HepG2 (cell line): ENCODE results near the gene MYORG. TPM values are rescaled to one million over a fixed set of nuclear protein-coding genes. Genes with fewer than 3 reads are reported as not detected.

Experiments used
- CENPT ChIP-seq: sonication (generic); formaldehyde crosslinking; IDR thresholded peaks from 2 replicates; pipeline ENCODE4 v1.8.0; 2022; ENCODE audit warnings: low read depth, mild to moderate bottlenecking, moderate library complexity, missing genetic modification reagents
- IKZF1 ChIP-seq: fragments of 450-650 bp; IDR thresholded peaks from 2 replicates; pipeline ENCODE4 v1.7.1; 2016
- JUNB ChIP-seq: sonication (generic); formaldehyde crosslinking; IDR thresholded peaks from 2 replicates; pipeline ENCODE4 v1.8.0; 2022; ENCODE audit warnings: missing genetic modification reagents, mild to moderate bottlenecking, borderline replicate concordance
- NFKBIZ ChIP-seq: IDR thresholded peaks from 2 replicates; pipeline ENCODE4 v1.6.1; 2018; ENCODE audit warnings: missing genetic modification reagents, missing compliant biosample characterization
- NR3C1 ChIP-seq: sonication (generic); formaldehyde crosslinking; IDR thresholded peaks from 2 replicates; pipeline ENCODE4 v1.4.0; 2020; ENCODE audit warnings: missing genetic modification reagents
- RBM39 ChIP-seq: fragments of 200-400 bp; formaldehyde crosslinking; IDR thresholded peaks from one replicate; pipeline ENCODE4 v1.6.1; 2018; ENCODE audit warnings: antibody characterized with exemption, mild to moderate bottlenecking, low read depth, low read length; ENCODE audit not compliant: poor library complexity, severe bottlenecking
- RNF2 ChIP-seq: fragments of 450-650 bp; conservative IDR thresholded peaks from 2 replicates; pipeline ENCODE4 v1.6.1; 2016; ENCODE audit warnings: low read depth
- ZIK1 ChIP-seq: sonication (generic); formaldehyde crosslinking; IDR thresholded peaks from 2 replicates; pipeline ENCODE4 v1.5.0; 2020; ENCODE audit warnings: mild to moderate bottlenecking, low read depth, missing genetic modification reagents, borderline replicate concordance
- ZNF343 ChIP-seq: sonication (generic); formaldehyde crosslinking; IDR thresholded peaks from 2 replicates; pipeline ENCODE4 v1.4.0; 2020; ENCODE audit warnings: mild to moderate bottlenecking, missing genetic modification reagents
- ZNF558 ChIP-seq: sonication (generic); formaldehyde crosslinking; IDR thresholded peaks from 2 replicates; pipeline ENCODE4 v1.9.0; 2022; ENCODE audit warnings: mild to moderate bottlenecking, missing genetic modification reagents, borderline replicate concordance
- ZNF567 ChIP-seq: sonication (generic); formaldehyde crosslinking; IDR thresholded peaks from 2 replicates; pipeline ENCODE4 v1.8.1; 2023; ENCODE audit warnings: mild to moderate bottlenecking, missing genetic modification reagents, borderline replicate concordance
- ZNF619 ChIP-seq: sonication (generic); formaldehyde crosslinking; IDR thresholded peaks from 2 replicates; pipeline ENCODE4 v1.4.0; 2020; ENCODE audit warnings: mild to moderate bottlenecking, missing genetic modification reagents
- ZNF768 ChIP-seq: sonication (generic); formaldehyde crosslinking; IDR thresholded peaks from 2 replicates; pipeline ENCODE4 v1.4.0; 2020; ENCODE audit warnings: missing genetic modification reagents
- polyA plus RNA-seq, 8 experiments: library from polyadenylated mRNA; depleted of rRNA in 3 of 8; stranded (reverse) in 7 of 8; unstranded in 1 of 8; fragments of >200 nt; fragmentation: Illumina TruSeq in 4 of 8; extraction: Trizol in 4 of 8; gene quantifications; 2 replicates each; pipeline versions ENCODE4 v1.2.1 to v1.2.3, GENCODE V29; 2011 to 2016; ENCODE audit warnings: low read depth in 4 of 8, missing spikeins in 1 of 8, mixed read lengths in 1 of 8; ENCODE audit not compliant: insufficient read depth in 1 of 8
- total RNA-seq, 5 experiments: library from RNA; depleted of rRNA; stranded (reverse); fragments of >200 nt; fragmentation: Illumina TruSeq; extraction: Trizol; gene quantifications; 2 replicates each; pipeline ENCODE4 v1.2.3, GENCODE V29; 2016; ENCODE audit warnings: low read depth in 1 of 5
- TF ChIP-seq, protein P1 (sequence below): sonication (generic); formaldehyde crosslinking; IDR thresholded peaks from 2 replicates; pipeline ENCODE4 v1.5.1; 2020; ENCODE audit warnings: mild to moderate bottlenecking, missing genetic modification reagents
- TF ChIP-seq, protein P2 (sequence below): sonication (generic); formaldehyde crosslinking; IDR thresholded peaks from 2 replicates; pipeline ENCODE4 v1.5.0; 2020; ENCODE audit warnings: missing genetic modification reagents, mild to moderate bottlenecking, borderline replicate concordance
- TF ChIP-seq, protein P3 (sequence below): sonication (generic); formaldehyde crosslinking; IDR thresholded peaks from 2 replicates; pipeline ENCODE4 v1.4.0; 2020; ENCODE audit warnings: mild to moderate bottlenecking, missing genetic modification reagents
- TF ChIP-seq, protein P4 (sequence below): sonication (generic); formaldehyde crosslinking; IDR thresholded peaks from 2 replicates; pipeline ENCODE4 v1.5.0; 2020; ENCODE audit warnings: mild to moderate bottlenecking, missing genetic modification reagents, borderline replicate concordance
- TF ChIP-seq, protein P5 (sequence below): sonication (generic); formaldehyde crosslinking; IDR thresholded peaks from 2 replicates; pipeline ENCODE4 v1.5.1; 2020; ENCODE audit warnings: missing genetic modification reagents, mild to moderate bottlenecking, borderline replicate concordance

The MYORG gene
- total and polyA plus RNA-seq, 2 of the 13 experiments (the other 11 are each of a cell fraction or from before 2014, with no cell fraction given) = 11.1 to 22.4 TPM

DNA sequence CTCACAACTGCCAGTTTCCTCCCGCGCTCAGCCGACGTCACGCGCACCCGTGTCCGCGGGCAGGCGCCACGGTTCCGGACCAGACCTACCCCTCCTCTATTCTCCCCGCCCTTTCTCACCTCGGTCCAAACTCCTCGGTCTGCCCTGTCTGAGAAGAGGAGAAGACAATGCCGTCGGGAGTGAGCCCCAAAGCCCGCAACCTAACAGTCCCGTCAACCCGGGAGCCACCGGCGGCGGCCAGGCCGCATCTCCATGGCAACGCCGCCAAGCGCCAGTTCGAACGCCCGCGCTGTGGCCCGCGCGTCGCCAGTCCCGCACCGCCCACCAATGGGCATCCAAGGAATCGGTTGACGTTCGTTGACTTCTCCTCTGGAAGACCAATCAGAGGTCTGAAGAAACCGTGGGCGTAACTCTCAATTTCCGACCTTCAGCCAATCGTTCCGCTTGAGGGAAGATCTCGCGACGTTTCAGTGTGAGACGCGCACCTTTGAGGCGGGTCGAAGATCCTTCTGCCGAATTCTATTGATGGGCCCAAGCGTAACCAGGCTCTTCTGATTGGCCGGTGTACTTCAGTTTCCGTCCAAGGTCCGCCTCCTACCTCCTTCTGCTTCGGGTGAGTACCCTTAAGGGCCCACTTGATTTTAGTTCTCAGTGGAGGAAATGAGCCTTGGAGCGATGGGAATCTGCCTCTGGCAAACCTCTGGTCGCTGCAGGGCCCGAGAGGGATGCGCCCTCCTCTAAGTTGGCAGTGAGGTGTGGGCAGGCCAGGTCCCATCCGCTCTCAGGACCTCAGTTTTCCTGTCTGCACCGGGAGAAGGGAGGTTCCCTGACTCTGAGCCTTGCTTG, 47.5 kb downstream of the MYORG start, which contains the start of the genes KIF24 and NUDT2 (continued):
- TF ChIP-seq RBM39 = no peak
- TF ChIP-seq, protein P1, sequence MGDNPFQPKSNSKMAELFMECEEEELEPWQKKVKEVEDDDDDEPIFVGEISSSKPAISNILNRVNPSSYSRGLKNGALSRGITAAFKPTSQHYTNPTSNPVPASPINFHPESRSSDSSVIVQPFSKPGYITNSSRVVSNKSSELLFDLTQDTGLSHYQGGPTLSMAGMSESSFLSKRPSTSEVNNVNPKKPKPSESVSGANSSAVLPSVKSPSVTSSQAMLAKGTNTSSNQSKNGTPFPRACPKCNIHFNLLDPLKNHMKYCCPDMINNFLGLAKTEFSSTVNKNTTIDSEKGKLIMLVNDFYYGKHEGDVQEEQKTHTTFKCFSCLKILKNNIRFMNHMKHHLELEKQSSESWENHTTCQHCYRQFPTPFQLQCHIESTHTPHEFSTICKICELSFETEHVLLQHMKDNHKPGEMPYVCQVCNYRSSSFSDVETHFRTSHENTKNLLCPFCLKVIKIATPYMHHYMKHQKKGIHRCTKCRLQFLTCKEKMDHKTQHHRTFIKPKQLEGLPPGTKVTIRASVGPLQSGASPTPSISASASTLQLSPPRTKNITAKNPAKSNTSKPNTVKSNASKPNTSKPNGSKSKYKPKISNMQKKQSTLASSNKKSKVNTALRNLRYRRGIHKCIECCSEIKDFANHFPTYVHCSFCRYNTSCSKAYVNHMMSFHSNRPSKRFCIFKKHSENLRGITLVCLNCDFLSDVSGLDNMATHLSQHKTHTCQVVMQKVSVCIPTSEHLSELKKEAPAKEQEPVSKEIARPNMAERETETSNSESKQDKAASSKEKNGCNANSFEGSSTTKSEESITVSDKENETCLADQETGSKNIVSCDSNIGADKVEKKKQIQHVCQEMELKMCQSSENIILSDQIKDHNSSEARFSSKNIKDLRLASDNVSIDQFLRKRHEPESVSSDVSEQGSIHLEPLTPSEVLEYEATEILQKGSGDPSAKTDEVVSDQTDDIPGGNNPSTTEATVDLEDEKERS (CRISPR knock-in tag) = no peak
- peak; percentile 44; the same call in 1 of the 2 replicates for TF ChIP-seq CENPT (CRISPR knock-in tag)
- TF ChIP-seq JUNB = no peak
- TF ChIP-seq IKZF1 = no peak
- TF ChIP-seq ZIK1 (CRISPR knock-in tag) = no peak
- TF ChIP-seq RNF2 = no peak
- no peak for TF ChIP-seq ZNF619 (CRISPR knock-in tag)
- TF ChIP-seq ZNF343 (CRISPR knock-in tag) = no peak; the same call in 1 of the 2 replicates
- TF ChIP-seq, protein P2, sequence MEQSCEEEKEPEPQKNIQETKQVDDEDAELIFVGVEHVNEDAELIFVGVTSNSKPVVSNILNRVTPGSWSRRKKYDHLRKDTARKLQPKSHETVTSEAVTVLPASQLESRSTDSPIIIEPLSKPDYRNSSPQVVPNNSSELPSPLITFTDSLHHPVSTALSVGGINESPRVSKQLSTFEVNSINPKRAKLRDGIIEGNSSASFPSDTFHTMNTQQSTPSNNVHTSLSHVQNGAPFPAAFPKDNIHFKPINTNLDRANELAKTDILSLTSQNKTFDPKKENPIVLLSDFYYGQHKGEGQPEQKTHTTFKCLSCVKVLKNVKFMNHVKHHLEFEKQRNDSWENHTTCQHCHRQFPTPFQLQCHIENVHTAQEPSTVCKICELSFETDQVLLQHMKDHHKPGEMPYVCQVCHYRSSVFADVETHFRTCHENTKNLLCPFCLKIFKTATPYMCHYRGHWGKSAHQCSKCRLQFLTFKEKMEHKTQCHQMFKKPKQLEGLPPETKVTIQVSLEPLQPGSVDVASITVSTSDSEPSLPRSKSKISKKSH (CRISPR knock-in tag) = peak; percentile 16; the same call in 1 of the 2 replicates
- no peak for TF ChIP-seq ZNF567
- TF ChIP-seq, protein P3, sequence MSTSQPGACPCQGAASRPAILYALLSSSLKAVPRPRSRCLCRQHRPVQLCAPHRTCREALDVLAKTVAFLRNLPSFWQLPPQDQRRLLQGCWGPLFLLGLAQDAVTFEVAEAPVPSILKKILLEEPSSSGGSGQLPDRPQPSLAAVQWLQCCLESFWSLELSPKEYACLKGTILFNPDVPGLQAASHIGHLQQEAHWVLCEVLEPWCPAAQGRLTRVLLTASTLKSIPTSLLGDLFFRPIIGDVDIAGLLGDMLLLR (CRISPR knock-in tag) = peak; percentile 79
- no peak for TF ChIP-seq ZNF558 (CRISPR knock-in tag)
- TF ChIP-seq, protein P4, sequence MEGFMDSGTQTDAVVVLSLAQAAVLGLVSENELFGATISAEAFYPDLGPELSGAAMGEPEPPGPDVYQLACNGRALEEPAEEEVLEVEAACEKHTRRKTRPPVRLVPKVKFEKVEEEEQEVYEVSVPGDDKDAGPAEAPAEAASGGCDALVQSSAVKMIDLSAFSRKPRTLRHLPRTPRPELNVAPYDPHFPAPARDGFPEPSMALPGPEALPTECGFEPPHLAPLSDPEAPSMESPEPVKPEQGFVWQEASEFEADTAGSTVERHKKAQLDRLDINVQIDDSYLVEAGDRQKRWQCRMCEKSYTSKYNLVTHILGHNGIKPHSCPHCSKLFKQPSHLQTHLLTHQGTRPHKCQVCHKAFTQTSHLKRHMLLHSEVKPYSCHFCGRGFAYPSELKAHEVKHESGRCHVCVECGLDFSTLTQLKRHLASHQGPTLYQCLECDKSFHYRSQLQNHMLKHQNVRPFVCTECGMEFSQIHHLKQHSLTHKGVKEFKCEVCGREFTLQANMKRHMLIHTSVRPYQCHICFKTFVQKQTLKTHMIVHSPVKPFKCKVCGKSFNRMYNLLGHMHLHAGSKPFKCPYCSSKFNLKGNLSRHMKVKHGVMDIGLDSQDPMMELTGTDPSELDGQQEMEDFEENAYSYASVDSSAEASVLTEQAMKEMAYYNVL (CRISPR knock-in tag) = no peak
- no peak for TF ChIP-seq NR3C1 (CRISPR knock-in tag)
- TF ChIP-seq, protein P5, sequence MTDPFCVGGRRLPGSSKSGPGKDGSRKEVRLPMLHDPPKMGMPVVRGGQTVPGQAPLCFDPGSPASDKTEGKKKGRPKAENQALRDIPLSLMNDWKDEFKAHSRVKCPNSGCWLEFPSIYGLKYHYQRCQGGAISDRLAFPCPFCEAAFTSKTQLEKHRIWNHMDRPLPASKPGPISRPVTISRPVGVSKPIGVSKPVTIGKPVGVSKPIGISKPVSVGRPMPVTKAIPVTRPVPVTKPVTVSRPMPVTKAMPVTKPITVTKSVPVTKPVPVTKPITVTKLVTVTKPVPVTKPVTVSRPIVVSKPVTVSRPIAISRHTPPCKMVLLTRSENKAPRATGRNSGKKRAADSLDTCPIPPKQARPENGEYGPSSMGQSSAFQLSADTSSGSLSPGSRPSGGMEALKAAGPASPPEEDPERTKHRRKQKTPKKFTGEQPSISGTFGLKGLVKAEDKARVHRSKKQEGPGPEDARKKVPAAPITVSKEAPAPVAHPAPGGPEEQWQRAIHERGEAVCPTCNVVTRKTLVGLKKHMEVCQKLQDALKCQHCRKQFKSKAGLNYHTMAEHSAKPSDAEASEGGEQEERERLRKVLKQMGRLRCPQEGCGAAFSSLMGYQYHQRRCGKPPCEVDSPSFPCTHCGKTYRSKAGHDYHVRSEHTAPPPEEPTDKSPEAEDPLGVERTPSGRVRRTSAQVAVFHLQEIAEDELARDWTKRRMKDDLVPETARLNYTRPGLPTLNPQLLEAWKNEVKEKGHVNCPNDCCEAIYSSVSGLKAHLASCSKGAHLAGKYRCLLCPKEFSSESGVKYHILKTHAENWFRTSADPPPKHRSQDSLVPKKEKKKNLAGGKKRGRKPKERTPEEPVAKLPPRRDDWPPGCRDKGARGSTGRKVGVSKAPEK = no peak
- TF ChIP-seq NFKBIZ = no peak
- peak; percentile 29; the same call in 1 of the 2 replicates for TF ChIP-seq ZNF768 (CRISPR knock-in tag)
